CD4-positive, CD25-positive, alpha-beta regulatory T cell (primary cell): ENCODE results near the gene LRMDA. TPM values are rescaled to one million over a fixed set of nuclear protein-coding genes. Genes with fewer than 3 reads are reported as not detected.

ENCODE experiments used
- ATAC-seq, 2 donors: fragments of 150-1000 bp; cut with Tn5 transposase; one replicate each; pipeline ENCODE4 v1.10.0; 2021; ENCODE audit warnings: low read depth in 2 of 2, moderate number of reproducible peaks in 2 of 2, moderate library complexity in 1 of 2
- DNase-seq, 3 donors: peaks; one replicate each; pipeline versions ENCODE4 v3.0.0 to v3.0.0-alpha.2; 2012 to 2022; ENCODE audit warnings: mixed read lengths in 1 of 3
- H3K27ac ChIP-seq: one replicate; pipeline ENCODE4 v1.7.0; 2013; ENCODE audit warnings: mild to moderate bottlenecking, low read length; ENCODE audit not compliant: insufficient read depth, poor library complexity, severe bottlenecking
- H3K27me3 ChIP-seq: one replicate; pipeline ENCODE4 v1.7.0; 2013; ENCODE audit warnings: low read length; ENCODE audit not compliant: control insufficient read depth, insufficient read depth
- H3K36me3 ChIP-seq: one replicate; pipeline ENCODE4 v1.7.0; 2013; ENCODE audit warnings: mild to moderate bottlenecking, low read length, moderate library complexity; ENCODE audit not compliant: control insufficient read depth, insufficient read depth
- H3K4me1 ChIP-seq: 2 replicates; pipeline ENCODE4 v1.7.0; 2013; ENCODE audit warnings: mild to moderate bottlenecking, low read length; ENCODE audit not compliant: insufficient read depth, control insufficient read depth, poor library complexity, severe bottlenecking
- H3K4me3 ChIP-seq: one replicate; pipeline ENCODE4 v1.7.0; 2013; ENCODE audit warnings: low read depth, mild to moderate bottlenecking, low read length, moderate library complexity
- H3K9me3 ChIP-seq, 2 experiments: 1 replicate in 1 of 2; 2 replicates in 1 of 2; pipeline ENCODE4 v1.7.0; 2013; ENCODE audit warnings: low read length in 2 of 2, mild to moderate bottlenecking in 1 of 2, moderate library complexity in 1 of 2; ENCODE audit not compliant: control insufficient read depth in 2 of 2
- H3K27ac Mint-ChIP-seq, 3 donors: one replicate each; pipeline ENCODE4 v1.8.0; 2020 to 2022; ENCODE audit warnings: mild to moderate bottlenecking in 3 of 3, mixed read lengths in 3 of 3, moderate library complexity in 2 of 3
- H3K27me3 Mint-ChIP-seq: one replicate; pipeline ENCODE4 v1.8.0; 2022; ENCODE audit warnings: mild to moderate bottlenecking, mixed read lengths
- H3K36me3 Mint-ChIP-seq: one replicate; pipeline ENCODE4 v1.8.0; 2020; ENCODE audit warnings: mixed read lengths
- H3K4me1 Mint-ChIP-seq, 4 donors: one replicate each; pipeline ENCODE4 v1.8.0; 2020 to 2022; ENCODE audit warnings: mixed read lengths in 4 of 4, mild to moderate bottlenecking in 1 of 4
- H3K4me3 Mint-ChIP-seq, 4 donors: one replicate each; pipeline ENCODE4 v1.8.0; 2020 to 2022; ENCODE audit warnings: mild to moderate bottlenecking in 4 of 4, mixed read lengths in 4 of 4, moderate library complexity in 3 of 4
- H3K9me3 Mint-ChIP-seq, 7 donors: one replicate each; pipeline ENCODE4 v1.8.0; 2020 to 2022; ENCODE audit warnings: mixed read lengths in 7 of 7, mild to moderate bottlenecking in 3 of 7, moderate library complexity in 2 of 7
- polyA plus RNA-seq, 4 donors: library from polyadenylated mRNA; unstranded; fragments of 300-500 nt; fragmentation: Illumina TruSeq; gene quantifications; one replicate each; pipeline ENCODE4 v1.2.3, GENCODE V29; 2021
- total RNA-seq: library from RNA; stranded (reverse); gene quantifications from one replicate; pipeline ENCODE4 v1.2.3, GENCODE V29; 2022

Gene LRMDA
- total and polyA plus RNA-seq, 5 donors from 2014 or later: 0.10 TPM; not detected in 4

- no peaks in the 10 kb centered on the region for H3K4me1 ChIP-seq
- no peak overlapping the region for H3K4me3 ChIP-seq
- H3K27ac ChIP-seq: no peak overlapping the region
- no peaks in the 10 kb centered on the region for H3K36me3 ChIP-seq
- ATAC-seq (no peak), DNase-seq (no peak)
- H3K27me3 Mint-ChIP-seq: peaks cover 13% of the 10 kb centered on the region
- H3K9me3 ChIP-seq: no peaks in the 10 kb centered on the region
- no peak overlapping the region for H3K4me3 Mint-ChIP-seq
- H3K27ac Mint-ChIP-seq: no peak overlapping the region
- no peaks in the 10 kb centered on the region for H3K4me1 Mint-ChIP-seq
- H3K36me3 Mint-ChIP-seq: no peaks in the 10 kb centered on the region
- peaks cover 0 to 5% (median 0%) of the 10 kb centered on the region in 7 donors for H3K9me3 Mint-ChIP-seq
- no peaks in the 10 kb centered on the region for H3K27me3 ChIP-seq
Measured at GRCh38 chr10:75864717-75865116, 433.3 kb downstream of the LRMDA start.

- H3K36me3 Mint-ChIP-seq: no peaks in the 10 kb centered on the region
- Histone ChIP-seq H3K27me3 (no peaks in the 10 kb centered on the region), H3K4me3 (no peak overlapping the region), H3K36me3 (no peaks in the 10 kb centered on the region), H3K9me3 (no peaks in the 10 kb centered on the region), H3K27ac (no peak overlapping the region), H3K4me1 (no peaks in the 10 kb centered on the region)
- DNase-seq (no peak), ATAC-seq (no peak)
- H3K27me3 Mint-ChIP-seq: peaks cover 13% of the 10 kb centered on the region
- H3K9me3 Mint-ChIP-seq: peaks cover 0 to 5% (median 0%) of the 10 kb centered on the region in 7 donors
- no peak overlapping the region for H3K27ac Mint-ChIP-seq
- no peaks in the 10 kb centered on the region for H3K4me1 Mint-ChIP-seq
- no peak overlapping the region for H3K4me3 Mint-ChIP-seq
Measured at GRCh38 chr10:75865413-75866299, 434.2 kb downstream of the LRMDA start.

- peaks cover 0 to 6% (median 0%) of the 10 kb centered on the region in 7 donors for H3K9me3 Mint-ChIP-seq
- Histone ChIP-seq H3K4me1 (no peaks in the 10 kb centered on the region), H3K4me3 (no peak overlapping the region), H3K27me3 (no peaks in the 10 kb centered on the region), H3K36me3 (no peaks in the 10 kb centered on the region), H3K27ac (no peak overlapping the region), H3K9me3 (no peaks in the 10 kb centered on the region)
- no peak for DNase-seq
- H3K4me3 Mint-ChIP-seq: no peak overlapping the region
- no peak overlapping the region for H3K27ac Mint-ChIP-seq
- no peak for ATAC-seq
- H3K4me1 Mint-ChIP-seq: no peaks in the 10 kb centered on the region
- H3K27me3 Mint-ChIP-seq: peaks cover 13% of the 10 kb centered on the region
- no peaks in the 10 kb centered on the region for H3K36me3 Mint-ChIP-seq
Measured at GRCh38 chr10:75866300-75866625, 434.8 kb downstream of the LRMDA start.

GRCh38 chr10:75866731-75867130 lies 435.3 kb downstream of the LRMDA start:
- Mint-ChIP-seq H3K27me3 (peaks cover 13% of the 10 kb centered on the region), H3K36me3 (no peaks in the 10 kb centered on the region), H3K27ac (no peak overlapping the region), H3K9me3 (peaks cover 0 to 6% (median 0%) of the 10 kb centered on the region in 7 donors), H3K4me3 (no peak overlapping the region), H3K4me1 (no peaks in the 10 kb centered on the region)
- DNase-seq (no peak), ATAC-seq (no peak)
- Histone ChIP-seq H3K36me3 (no peaks in the 10 kb centered on the region), H3K27me3 (no peaks in the 10 kb centered on the region), H3K9me3 (no peaks in the 10 kb centered on the region), H3K27ac (no peak overlapping the region), H3K4me1 (no peaks in the 10 kb centered on the region), H3K4me3 (no peak overlapping the region)

GRCh38 chr10:75868574-75868973 lies 437.1 kb downstream of the LRMDA start:
- Mint-ChIP-seq H3K9me3 (peaks cover 0 to 3% (median 0%) of the 10 kb centered on the region in 7 donors), H3K4me3 (no peak overlapping the region), H3K27me3 (peaks cover 4% of the 10 kb centered on the region), H3K36me3 (no peaks in the 10 kb centered on the region), H3K27ac (no peak overlapping the region), H3K4me1 (no peaks in the 10 kb centered on the region)
- DNase-seq: no peak
- Histone ChIP-seq H3K9me3 (no peaks in the 10 kb centered on the region), H3K27ac (no peak overlapping the region), H3K4me1 (no peaks in the 10 kb centered on the region), H3K36me3 (no peaks in the 10 kb centered on the region), H3K27me3 (no peaks in the 10 kb centered on the region), H3K4me3 (no peak overlapping the region)
- ATAC-seq: no peak

GRCh38 chr10:75870039-75870645 lies 438.7 kb downstream of the LRMDA start:
- Mint-ChIP-seq H3K27me3 (no peaks in the 10 kb centered on the region), H3K27ac (no peak overlapping the region), H3K36me3 (no peaks in the 10 kb centered on the region), H3K4me3 (no peak overlapping the region), H3K4me1 (no peaks in the 10 kb centered on the region), H3K9me3 (peaks cover 0 to 2% (median 0%) of the 10 kb centered on the region in 7 donors)
- no peaks in the 10 kb centered on the region for H3K36me3 ChIP-seq
- DNase-seq (no peak), ATAC-seq (no peak)
- no peaks in the 10 kb centered on the region for H3K27me3 ChIP-seq
- no peak overlapping the region for H3K4me3 ChIP-seq
- H3K27ac ChIP-seq: no peak overlapping the region
- H3K4me1 ChIP-seq: no peaks in the 10 kb centered on the region
- H3K9me3 ChIP-seq: no peaks in the 10 kb centered on the region

GRCh38 chr10:75875740-75876139 lies 444.3 kb downstream of the LRMDA start:
- no peak overlapping the region for H3K4me3 ChIP-seq
- H3K36me3 Mint-ChIP-seq: no peaks in the 10 kb centered on the region
- no peaks in the 10 kb centered on the region for H3K27me3 ChIP-seq
- DNase-seq (no peak), ATAC-seq (no peak)
- no peaks in the 10 kb centered on the region for H3K4me1 ChIP-seq
- H3K9me3 Mint-ChIP-seq: peaks cover 0 to 5% (median 0%) of the 10 kb centered on the region in 7 donors
- no peaks in the 10 kb centered on the region for H3K9me3 ChIP-seq
- no peaks in the 10 kb centered on the region for H3K4me1 Mint-ChIP-seq
- H3K27ac Mint-ChIP-seq: no peak overlapping the region
- no peaks in the 10 kb centered on the region for H3K27me3 Mint-ChIP-seq
- H3K36me3 ChIP-seq: no peaks in the 10 kb centered on the region
- H3K4me3 Mint-ChIP-seq: no peak overlapping the region
- H3K27ac ChIP-seq: no peak overlapping the region

GRCh38 chr10:75876710-75877109 lies 445.3 kb downstream of the LRMDA start:
- Histone ChIP-seq H3K4me1 (no peaks in the 10 kb centered on the region), H3K4me3 (no peak overlapping the region), H3K27ac (no peak overlapping the region), H3K36me3 (no peaks in the 10 kb centered on the region), H3K9me3 (no peaks in the 10 kb centered on the region), H3K27me3 (no peaks in the 10 kb centered on the region)
- H3K27me3 Mint-ChIP-seq: no peaks in the 10 kb centered on the region
- no peak for ATAC-seq
- H3K4me3 Mint-ChIP-seq: no peak overlapping the region
- peaks cover 0 to 5% (median 0%) of the 10 kb centered on the region in 7 donors for H3K9me3 Mint-ChIP-seq
- no peak overlapping the region for H3K27ac Mint-ChIP-seq
- H3K4me1 Mint-ChIP-seq: no peaks in the 10 kb centered on the region
- DNase-seq: no peak
- no peaks in the 10 kb centered on the region for H3K36me3 Mint-ChIP-seq
